GM18870 (cell line): ENCODE results near the gene PRSS53.

Source experiments
- ATAC-seq: cut with Tn5 transposase; IDR thresholded peaks from one replicate; pipeline ENCODE4 v1.9.1; 2021; ENCODE audit warnings: moderate library complexity; ENCODE audit not compliant: unreplicated experiment

Gene PRSS53

DNA sequence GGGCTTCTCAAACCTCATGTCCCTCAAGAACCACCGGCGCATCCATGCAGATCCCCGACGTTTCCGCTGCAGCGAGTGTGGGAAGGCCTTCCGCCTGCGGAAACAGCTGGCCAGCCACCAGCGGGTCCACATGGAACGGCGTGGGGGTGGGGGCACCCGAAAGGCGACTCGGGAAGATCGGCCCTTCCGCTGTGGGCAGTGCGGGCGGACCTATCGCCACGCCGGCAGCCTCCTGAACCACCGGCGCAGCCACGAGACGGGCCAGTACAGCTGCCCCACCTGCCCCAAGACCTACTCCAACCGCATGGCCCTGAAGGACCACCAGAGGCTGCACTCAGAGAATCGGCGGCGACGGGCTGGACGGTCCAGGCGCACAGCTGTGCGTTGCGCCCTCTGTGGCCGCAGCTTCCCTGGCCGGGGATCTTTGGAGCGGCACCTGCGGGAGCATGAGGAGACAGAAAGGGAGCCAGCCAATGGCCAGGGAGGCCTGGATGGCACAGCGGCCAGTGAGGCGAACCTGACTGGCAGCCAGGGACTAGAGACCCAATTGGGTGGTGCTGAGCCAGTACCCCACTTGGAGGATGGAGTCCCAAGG is 8.6 kb downstream of the PRSS53 start:
- ATAC-seq = no peak

DNA sequence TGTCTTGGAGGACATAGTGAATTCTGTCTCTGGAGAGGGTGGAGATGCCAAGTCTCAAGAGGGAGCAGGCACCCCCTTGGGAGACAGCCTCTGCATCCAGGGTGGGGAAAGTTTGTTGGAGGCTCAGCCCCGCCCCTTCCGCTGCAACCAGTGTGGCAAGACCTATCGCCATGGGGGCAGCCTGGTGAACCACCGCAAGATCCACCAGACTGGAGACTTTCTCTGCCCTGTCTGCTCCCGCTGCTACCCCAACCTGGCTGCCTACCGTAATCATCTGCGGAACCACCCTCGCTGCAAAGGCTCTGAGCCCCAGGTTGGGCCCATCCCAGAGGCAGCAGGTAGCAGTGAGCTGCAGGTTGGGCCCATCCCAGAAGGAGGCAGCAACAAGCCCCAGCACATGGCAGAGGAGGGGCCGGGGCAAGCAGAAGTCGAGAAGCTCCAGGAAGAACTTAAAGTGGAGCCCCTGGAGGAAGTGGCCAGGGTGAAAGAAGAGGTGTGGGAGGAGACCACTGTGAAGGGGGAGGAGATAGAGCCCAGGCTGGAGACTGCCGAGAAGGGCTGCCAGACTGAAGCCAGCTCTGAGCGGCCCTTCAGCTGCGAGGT is 9.3 kb downstream of the PRSS53 start:
- no peak for ATAC-seq

DNA sequence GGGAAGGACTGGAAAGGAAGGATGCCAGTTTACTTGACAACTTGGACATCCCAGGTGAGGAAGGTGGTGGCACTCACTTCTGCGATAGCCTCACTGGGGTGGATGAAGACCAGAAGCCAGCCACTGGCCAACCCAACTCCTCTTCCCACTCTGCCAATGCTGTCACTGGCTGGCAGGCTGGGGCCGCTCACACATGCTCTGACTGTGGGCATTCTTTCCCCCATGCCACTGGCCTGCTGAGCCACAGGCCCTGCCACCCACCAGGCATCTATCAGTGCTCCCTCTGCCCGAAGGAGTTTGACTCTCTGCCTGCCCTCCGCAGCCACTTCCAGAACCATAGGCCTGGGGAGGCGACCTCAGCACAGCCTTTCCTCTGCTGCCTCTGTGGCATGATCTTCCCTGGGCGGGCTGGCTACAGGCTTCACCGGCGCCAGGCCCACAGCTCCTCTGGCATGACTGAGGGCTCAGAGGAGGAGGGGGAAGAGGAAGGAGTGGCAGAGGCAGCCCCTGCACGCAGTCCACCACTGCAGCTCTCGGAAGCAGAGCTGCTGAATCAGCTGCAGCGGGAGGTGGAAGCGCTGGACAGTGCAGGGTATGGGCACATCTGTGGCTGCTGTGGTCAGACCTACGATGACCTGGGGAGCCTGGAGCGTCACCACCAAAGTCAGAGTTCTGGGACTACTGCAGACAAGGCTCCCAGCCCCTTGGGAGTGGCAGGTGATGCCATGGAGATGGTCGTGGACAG is 10.0 kb downstream of the PRSS53 start:
- no peak for ATAC-seq

DNA sequence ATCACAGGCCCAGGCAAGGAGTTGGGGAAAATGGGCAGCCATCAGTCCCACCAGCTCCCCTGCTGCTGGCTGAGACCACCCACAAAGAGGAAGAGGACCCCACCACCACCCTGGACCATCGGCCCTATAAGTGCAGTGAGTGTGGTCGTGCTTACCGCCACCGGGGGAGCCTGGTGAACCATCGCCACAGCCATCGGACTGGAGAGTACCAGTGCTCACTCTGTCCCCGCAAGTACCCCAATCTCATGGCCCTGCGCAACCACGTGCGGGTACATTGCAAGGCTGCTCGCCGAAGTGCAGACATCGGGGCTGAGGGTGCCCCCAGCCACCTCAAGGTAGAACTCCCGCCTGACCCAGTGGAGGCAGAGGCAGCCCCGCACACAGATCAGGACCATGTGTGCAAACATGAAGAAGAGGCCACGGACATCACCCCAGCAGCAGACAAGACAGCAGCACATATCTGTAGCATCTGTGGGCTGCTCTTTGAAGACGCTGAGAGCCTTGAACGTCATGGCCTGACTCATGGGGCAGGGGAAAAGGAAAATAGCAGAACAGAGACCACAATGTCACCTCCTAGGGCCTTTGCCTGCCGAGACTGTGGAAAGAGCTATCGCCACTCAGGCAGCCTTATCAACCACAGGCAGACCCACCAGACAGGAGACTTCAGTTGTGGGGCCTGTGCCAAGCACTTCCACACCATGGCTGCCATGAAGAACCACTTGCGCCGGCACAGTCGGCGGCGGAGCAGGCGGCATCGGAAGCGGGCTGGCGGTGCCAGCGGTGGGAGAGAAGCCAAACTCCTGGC is 10.9 kb downstream of the PRSS53 start:
- no peak for ATAC-seq

DNA sequence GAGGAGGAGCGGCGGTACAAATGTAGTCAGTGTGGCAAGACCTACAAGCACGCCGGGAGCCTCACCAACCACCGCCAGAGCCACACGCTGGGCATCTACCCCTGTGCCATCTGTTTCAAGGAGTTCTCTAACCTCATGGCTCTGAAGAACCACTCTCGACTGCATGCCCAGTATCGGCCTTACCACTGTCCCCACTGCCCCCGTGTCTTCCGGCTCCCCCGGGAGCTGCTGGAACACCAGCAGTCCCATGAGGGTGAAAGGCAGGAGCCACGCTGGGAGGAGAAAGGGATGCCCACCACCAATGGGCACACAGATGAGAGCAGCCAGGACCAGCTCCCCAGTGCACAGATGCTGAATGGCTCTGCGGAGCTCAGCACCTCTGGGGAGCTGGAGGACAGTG is 11.7 kb downstream of the PRSS53 start:
- no peak for ATAC-seq

DNA sequence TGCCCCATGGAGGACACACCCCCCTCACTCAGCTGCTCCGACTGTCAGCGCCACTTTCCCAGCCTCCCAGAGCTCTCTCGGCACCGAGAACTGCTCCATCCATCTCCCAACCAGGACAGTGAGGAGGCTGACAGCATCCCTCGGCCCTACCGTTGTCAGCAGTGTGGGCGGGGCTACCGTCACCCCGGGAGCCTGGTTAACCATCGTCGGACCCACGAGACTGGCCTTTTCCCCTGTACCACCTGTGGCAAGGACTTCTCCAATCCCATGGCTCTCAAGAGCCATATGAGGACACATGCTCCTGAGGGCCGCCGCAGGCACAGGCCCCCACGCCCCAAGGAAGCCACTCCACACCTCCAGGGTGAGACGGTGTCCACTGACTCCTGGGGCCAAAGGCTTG is 12.4 kb downstream of the PRSS53 start:
- no peak for ATAC-seq

DNA sequence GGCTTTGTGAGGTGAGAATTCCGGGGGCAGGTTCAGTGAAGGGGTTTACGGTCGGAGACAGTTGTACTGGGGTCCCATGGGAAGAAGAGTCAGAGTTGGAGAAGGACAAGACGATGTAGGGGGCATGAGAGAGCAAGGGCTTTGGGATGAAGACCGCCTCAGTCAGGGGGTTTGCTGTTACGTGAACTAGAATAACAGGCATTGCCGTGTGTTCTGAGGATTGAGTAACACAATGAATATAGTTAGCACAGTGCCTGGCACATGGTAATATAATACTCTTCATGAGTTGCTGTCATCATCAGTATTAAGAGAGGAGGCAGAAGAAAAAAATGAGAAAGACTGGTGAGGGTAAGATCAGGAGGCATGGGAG is 13.9 kb downstream of the PRSS53 start:
- no peak for ATAC-seq

DNA sequence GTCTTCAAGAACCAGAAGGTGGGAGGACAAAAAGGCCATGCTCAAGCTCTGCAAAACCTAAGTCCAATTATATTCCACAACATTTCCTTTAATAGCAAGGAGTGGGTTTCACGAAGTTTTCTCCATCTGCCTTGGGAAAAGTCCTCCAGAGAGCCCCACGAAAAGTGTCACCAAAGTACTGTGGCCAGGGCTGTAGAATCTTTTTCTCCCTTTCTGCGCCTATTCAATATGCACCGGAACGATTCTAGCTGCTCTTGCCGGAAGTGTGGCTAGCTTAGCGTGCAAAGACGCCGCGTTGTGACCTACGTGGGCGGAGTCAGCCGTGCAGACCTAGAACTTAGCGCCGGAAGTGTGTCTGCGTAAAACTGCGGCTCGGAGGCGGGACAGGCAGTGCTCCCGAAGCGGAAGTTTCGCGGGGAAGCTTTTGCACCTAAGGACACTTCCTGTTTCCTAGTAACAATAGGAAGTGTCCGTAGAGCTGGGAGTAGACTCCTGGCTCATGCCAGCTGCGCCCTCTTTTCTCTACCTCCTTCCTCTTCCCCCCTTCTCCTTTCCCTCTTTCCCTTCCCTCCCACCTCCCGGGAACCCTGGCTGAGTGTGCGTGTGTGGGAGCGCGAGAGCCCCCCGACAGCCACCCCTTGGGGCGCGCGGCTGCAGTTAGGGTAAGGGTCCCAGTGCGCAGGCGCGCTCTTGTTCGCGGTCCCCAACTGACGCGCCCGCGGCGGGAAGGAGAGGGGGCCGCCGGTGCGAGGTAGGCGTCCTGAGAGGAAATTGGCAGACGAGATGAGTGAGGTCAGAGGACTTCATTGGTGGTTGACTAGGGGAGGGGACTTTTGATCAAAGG is 14.6 kb downstream of the PRSS53 start, which contains the start of the genes ZNF646 and ZNF668:
Gene ZNF646 (plus strand): TSS at position 453 of the 844 bp plus-strand sequence. CDS start 1,903 bp downstream, outside the sequence.
Gene ZNF668 (minus strand): TSS at position 271 of the 844 bp plus-strand sequence. CDS start 9,781 bp downstream, outside the sequence.
- peak; percentile 70 for ATAC-seq

DNA sequence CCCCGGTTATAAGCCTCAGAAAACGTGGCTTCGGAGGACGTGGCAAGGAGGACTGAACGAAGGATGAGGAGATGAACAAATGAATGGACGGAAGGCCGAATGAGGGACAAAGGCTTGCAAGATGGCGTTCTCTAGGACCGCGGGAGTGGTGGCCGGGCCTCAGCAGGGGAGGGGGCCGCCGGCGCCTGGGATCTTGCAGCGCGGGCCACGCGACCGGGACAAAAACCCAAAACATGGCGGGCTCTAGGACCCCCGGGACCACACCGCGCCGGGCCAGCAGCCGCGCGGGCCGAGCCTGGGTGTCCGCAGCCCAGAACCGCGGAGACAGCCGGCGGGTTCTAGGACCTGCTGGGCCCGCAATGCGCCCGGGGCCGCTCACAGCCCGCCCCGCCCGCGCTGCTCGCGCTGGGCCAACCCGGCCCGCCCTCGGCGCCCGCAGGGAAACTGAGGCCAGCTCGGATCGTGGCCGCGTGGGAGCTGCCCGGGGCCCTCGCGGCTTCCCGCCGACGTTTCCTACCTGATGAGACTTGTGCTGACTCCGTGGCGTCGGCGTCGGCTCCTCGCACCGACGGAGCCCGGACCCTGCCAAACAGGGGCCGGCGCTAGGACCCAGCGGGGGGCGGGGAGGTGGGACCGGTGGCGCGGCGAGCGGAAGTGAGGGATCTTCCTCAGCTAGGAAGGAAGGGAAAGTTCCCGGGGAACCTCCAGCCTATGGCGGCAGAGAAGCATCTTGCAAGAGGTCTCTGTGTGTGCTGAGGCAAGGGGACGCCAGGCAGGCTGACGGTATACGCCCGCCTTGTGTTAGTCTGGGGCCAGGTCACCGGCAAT is 15.4 kb downstream of the PRSS53 start:
- ATAC-seq = peak; percentile 48

DNA sequence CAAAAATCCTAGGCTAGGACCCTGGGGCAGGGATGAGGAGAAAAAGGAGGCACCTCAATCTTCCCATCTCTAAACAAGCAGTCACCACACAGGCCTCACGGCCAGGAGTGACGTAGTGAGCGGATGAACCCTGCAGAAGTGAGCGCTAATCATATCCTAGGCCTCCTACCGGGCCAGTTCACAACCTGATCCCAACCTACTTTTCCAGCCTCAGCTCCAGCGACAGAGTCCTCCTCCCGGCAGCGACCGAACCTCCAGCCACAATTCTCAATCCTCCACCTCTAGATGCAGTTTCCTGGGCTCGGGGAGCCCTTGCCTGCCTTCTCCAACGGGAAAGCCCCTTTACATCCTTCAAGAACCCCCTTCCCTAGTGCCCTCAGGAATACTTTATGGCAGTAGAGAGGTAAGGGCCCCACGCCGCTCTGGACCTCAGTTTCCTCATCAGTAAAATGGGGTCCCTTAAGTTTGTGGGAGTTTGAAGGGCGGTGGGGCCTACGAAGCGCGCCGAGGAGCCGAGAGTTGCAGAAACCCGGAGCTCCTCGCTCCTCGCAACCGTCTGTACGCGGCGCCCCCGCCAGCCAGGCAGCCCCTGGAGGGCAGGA is 16.1 kb downstream of the PRSS53 start:
- ATAC-seq = no peak

DNA sequence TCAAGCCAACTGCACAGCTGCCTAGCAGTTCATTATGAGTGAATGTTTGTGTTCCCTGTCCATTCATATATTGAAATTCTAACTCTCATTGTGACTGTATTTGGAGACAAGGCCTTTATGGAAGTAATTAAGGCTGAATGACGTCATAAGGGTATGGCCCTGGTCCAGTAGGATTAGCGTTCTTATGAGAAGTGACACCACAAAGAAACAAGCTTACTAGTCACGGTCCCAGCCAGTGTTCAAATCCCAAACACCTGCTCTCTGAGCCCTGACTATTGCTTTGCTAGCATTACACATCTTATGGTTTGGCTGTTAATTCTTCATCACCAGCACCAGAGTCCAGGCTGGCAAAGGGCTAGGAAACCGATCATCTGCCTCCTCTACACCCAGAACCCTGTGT is 16.9 kb downstream of the PRSS53 start:
- no peak for ATAC-seq

DNA sequence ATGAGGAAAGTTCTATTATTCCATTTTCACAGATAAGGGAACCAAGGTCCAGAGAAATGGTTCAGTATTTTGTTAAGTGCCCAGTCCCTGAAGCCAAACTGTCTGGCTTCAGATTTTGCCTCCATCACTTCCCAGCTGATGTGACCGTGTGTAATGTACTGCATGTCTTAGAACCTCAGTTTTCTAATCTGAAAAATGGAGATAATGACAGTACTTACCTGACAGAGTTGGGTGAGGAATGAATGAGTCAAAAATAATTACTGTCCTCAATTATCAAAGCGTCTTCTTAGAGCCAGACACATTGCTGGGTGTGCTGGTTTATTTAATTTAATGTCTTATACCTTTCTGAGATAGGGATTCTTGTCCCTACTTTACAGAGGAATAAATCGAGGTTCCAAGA is 21.4 kb downstream of the PRSS53 start:
- no peak for ATAC-seq

DNA sequence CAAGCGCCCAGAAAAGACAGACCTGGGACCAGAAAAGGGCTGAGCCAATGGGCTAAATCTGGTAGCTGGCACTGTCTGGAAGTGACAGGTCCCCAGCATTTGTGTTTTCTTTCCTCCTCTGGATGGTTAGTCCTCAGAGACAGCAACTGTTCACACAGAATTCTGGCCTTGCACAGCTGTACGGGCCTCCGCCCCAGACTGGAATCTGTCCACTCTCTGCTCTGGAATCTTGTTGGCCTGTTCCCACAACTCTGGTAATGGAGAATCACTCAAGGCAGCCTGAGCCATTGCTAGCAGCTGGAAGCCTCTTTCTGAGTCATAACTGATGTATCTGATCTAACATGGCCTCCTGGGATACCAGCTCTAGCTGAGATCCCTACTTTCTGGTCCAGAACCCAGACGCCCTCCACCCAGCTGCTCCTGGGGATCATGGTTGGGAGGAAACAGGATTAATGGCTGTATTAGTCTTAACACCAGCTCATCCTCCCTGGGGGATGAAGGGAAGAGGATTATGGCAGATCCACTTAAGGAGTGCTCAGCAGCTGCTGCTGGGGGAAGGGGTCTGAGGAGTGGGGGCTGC is 23.8 kb downstream of the PRSS53 start:
- ATAC-seq = no peak

DNA sequence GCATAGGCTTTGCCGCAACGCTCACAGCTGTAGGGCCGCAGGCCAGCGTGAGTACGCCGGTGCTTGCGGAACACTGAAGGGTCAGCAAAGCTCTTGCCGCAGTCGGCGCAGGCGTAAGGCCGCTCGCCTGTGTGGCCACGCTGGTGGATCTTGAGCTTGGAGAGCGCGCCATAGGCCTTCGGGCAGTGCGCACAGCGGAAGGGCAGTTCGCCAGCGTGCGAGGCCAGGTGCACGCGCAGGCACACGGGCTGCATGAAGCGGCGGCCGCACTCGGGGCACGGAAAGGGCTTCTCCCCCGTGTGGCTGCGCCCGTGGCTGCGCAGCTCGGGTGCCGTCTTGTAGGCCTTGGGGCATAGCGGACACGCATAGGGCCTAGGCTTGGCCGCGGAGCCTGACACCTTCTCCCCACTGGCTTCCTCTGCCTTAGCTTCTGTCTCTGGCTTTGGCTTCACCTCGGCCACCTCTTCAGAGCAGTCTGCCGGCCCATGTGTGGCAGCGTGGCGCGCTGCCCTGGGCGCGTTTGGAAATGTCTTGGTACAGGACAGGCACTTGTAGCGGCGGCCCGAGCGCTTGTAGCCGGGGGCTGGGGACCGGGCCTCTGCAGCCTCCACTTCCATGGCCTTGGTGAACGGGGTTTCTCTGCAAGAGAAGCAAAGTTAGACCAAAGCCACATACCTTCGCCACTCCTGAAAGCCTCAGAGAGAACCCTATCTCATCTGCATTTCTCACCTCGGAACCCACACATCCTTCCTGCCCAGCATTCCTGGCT is 24.7 kb downstream of the PRSS53 start:
- ATAC-seq = no peak

DNA sequence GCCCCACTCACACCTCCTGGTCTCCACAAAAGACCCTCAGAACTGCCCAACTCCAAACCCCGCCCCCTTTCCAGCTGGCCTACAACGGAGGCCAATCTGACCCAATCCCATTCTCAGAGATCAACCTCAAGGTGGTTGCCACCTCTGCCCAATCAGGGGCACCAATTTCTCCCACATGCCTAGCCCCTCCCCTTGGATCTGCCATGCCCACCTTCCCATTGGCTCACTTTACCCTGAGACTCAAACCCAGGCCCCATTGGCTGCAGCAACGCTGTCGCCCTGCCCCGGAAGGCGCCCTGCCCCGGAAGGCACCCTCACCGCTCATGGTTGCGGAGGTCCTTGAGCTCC is 25.3 kb downstream of the PRSS53 start:
- no peak for ATAC-seq

DNA sequence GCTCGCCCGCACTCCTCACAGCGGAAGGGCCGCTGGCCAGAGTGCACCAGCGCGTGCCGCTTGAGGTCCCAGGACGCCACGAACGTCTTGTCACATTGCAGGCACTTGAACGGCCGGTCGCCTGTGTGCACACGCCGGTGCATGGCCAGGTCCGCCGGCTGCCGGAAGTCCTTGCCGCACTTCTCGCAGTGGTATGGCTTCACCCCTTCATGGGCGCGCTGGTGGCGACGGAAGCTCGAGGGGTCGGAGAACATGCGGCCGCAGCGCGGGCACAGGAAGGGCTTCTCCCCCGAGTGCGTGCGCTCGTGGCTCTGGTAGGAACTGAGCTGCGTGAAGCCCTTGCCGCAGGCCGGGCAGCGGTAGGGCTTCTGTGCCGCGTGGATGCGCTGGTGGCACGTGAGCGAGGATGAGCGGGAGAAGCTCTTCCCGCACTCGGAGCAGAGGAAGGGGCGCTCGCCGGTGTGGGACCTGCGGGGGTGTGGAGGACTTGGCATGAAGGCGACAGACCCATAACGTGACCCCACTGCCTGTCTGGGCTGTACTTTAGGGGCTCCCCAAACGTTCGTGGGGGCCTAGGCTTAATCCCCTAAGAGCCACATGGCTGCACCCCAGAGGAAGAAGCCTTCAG is 26.8 kb downstream of the PRSS53 start:
- ATAC-seq = no peak

DNA sequence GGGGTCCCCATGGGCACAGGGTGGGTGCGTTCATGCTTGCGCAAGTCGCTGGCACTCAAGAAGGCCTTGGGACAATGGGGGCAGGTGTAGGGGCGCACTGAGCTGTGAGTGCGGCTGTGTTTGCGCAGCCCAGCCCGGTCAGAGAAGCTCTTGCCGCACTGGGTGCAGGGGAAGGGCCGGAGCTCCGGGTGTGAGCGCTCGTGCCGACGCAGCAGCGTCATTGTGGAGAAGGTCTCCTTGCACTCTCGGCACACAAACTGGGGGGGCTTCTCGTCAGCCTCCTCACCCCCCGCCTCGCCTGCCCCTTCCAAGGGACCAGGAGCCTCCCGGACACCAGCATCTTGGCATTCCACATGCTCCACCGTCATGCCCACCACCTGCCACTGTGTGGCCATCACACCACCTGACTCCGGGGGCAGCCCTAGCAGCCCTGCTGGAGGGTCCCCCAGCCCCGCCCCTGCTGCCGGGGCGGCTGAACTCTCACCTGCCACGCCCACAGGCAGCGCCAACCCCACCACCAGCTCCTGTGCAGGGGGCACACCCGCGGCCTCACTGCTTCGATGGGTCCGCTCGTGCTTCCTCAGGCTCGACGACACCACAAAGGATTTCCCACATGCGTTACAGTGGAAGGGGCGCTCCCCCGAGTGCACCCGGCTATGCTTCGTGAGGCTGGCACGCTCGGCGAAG is 27.5 kb downstream of the PRSS53 start:
- no peak for ATAC-seq
